Neuron (in vitro differentiated cells): ENCODE results near the gene SLIT3.

Experiments
- H2AFZ ChIP-seq: one replicate; pipeline ENCODE4 v1.6.1; 2013; ENCODE audit warnings: low read depth, mild to moderate bottlenecking, inconsistent platforms, low read length, moderate library complexity
- H3K27me3 ChIP-seq: one replicate; pipeline ENCODE4 v1.6.1; 2013; ENCODE audit warnings: low read length; ENCODE audit not compliant: insufficient read depth
- H3K36me3 ChIP-seq: one replicate; pipeline ENCODE4 v1.6.1; 2013; ENCODE audit warnings: low read length; ENCODE audit not compliant: insufficient read depth
- H3K4me1 ChIP-seq: one replicate; pipeline ENCODE4 v1.6.1; 2013; ENCODE audit warnings: low read length; ENCODE audit not compliant: insufficient read depth
- H3K4me3 ChIP-seq: 2 replicates; pipeline ENCODE4 v1.5.1; 2013; ENCODE audit warnings: mild to moderate bottlenecking, low read length, moderate library complexity
- H3K9me3 ChIP-seq: one replicate; pipeline ENCODE4 v1.6.1; 2013; ENCODE audit warnings: low read length

The SLIT3 gene

DNA sequence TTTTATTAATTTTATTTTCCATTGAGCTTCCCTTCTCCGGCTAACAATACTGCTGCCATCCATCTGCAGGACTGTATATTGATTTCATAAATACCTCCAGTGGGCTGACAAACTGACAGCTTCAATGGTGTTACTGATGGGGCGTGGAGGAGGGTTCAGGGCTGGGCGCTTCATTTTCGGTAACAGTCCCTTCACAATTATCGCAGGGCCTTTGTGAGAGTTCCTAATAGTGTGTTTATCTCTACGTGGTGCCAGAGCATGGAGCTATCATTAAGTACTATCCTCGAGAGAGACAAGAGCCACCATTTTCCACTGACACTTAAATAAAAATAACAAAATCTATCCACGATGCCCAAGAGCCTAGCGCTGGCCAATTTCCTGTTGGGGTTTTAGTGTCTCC is 414.8 kb downstream of the SLIT3 start:
- no peaks in the 10 kb centered on the region for H3K27me3 ChIP-seq
- H3K9me3 ChIP-seq, result no peaks in the 10 kb centered on the region
- H2AFZ ChIP-seq, result no peak overlapping the region
- peaks cover 73% of the 10 kb centered on the region for H3K4me1 ChIP-seq
- no peaks in the 10 kb centered on the region for H3K36me3 ChIP-seq
- H3K4me3 ChIP-seq, result no peak overlapping the region

GRCh38 chr5:168885324-168886120 is 415.4 kb downstream of the SLIT3 start:
- no peak overlapping the region for H2AFZ ChIP-seq
- no peaks in the 10 kb centered on the region for H3K9me3 ChIP-seq
- no peaks in the 10 kb centered on the region for H3K36me3 ChIP-seq
- peak overlapping the region; percentile 3 for H3K4me3 ChIP-seq
- H3K27me3 ChIP-seq, result no peaks in the 10 kb centered on the region
- H3K4me1 ChIP-seq, result peaks cover 78% of the 10 kb centered on the region

DNA sequence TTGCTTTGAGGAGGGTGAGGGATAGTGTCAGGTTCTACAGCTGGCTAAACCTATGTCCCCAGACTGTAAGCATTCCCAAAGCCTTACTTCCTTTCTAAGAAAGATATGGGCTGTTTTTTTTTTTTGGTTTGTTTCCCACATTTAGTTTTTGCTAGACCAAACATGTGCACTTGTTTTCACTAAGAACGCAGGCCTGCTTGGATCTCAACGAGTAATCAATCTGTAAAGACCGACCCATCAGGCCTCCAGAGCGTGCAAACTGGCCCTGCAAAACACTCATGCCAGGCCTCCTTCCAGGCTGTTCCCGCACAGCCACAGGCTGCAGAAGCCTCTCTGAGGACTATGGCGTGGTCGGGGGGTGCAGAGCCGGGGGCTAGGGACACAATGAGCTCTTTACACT is 416.9 kb downstream of the SLIT3 start:
- Histone ChIP-seq H3K36me3 (no peaks in the 10 kb centered on the region), H3K4me3 (no peak overlapping the region), H3K9me3 (no peaks in the 10 kb centered on the region), H3K4me1 (peaks cover 73% of the 10 kb centered on the region), H3K27me3 (no peaks in the 10 kb centered on the region), H2AFZ (no peak overlapping the region)

DNA sequence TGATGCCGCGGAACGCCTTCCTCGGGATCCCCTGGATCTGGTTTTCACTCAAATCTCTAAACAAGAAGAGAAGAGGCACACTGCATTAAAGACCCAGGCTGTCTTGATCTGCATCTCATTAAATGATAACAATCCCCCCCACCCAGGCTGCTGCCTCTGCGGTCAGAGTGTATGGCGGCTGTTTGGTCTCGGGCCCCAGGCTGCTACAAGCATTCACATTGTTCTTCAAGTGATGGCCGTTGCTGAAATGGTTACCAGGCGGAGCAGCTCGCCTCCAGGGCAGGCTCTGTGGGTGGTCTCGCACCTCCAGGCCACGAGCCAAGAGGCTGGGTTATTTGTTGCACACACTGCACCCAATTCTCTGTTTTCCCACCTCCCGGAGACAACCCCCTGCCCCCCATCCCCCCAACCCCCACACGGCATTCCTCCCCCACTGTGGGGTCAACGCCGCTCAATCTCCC is 417.6 kb downstream of the SLIT3 start:
- Histone ChIP-seq H3K4me1 (peaks cover 72% of the 10 kb centered on the region), H3K36me3 (no peaks in the 10 kb centered on the region), H3K9me3 (no peaks in the 10 kb centered on the region), H3K4me3 (peak overlapping the region; percentile 16), H2AFZ (no peak overlapping the region), H3K27me3 (no peaks in the 10 kb centered on the region)

DNA sequence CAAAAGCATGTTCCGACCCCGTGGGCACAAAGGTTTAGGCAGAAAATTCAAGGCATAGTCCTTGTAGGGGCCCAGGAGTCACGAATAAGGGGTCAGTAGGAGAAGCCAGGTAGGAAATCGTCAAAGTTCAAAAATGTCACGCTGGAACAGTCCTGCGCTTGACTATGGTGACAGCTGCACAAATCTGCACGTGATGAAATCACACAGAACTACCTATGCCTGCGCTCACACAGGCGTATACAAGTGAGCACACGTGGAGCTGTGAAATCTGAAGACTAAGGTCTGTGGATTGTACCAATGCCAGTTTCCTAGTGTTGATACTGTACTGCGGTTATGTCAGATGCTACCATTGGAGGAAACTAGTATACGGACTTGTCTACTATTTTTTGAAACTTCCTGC is 418.7 kb downstream of the SLIT3 start:
- H3K4me3 ChIP-seq, result no peak overlapping the region
- H3K27me3 ChIP-seq, result no peaks in the 10 kb centered on the region
- peaks cover 75% of the 10 kb centered on the region for H3K4me1 ChIP-seq
- H3K9me3 ChIP-seq, result no peaks in the 10 kb centered on the region
- no peaks in the 10 kb centered on the region for H3K36me3 ChIP-seq
- H2AFZ ChIP-seq, result no peak overlapping the region

DNA sequence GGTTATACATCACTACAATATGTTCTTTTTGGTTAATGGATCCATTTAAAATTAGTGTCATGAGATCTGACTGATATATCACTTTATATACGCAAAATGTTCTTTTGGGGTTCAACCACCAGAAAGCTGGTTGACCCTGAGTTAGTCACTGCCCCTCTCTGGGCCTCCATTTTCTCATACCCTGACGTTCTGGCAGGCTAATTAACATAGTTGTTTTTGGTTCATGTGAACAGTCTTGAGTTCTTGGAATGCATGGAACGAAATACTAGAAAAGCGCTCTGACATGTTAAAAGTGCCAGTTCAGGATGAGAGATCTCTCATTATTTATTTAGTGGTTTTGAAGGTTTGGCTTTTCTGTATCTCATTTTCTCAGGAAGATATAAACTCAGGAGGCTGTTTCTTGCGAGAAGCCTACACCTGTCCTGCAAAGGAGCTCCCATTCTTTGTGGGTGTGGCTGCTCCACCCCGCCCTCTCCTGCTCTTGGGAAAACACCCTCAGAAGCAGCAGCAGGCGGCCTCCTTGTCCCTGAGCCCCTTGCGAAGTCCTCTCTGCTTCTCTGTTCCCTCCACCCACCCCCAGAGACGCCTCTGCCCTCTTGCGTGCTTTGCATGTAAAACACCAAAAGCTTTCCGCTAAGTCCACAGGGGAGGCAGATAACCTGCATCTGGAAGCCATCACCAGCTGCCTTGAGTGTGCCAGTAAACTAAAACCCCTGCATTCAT is 419.4 kb downstream of the SLIT3 start:
- Histone ChIP-seq H3K36me3 (no peaks in the 10 kb centered on the region), H3K4me1 (peaks cover 69% of the 10 kb centered on the region), H3K4me3 (no peak overlapping the region), H3K27me3 (no peaks in the 10 kb centered on the region), H2AFZ (no peak overlapping the region), H3K9me3 (no peaks in the 10 kb centered on the region)

- no peak overlapping the region for H2AFZ ChIP-seq
- H3K9me3 ChIP-seq, result no peaks in the 10 kb centered on the region
- peaks cover 58% of the 10 kb centered on the region for H3K4me1 ChIP-seq
- no peak overlapping the region for H3K4me3 ChIP-seq
- H3K36me3 ChIP-seq, result no peaks in the 10 kb centered on the region
- H3K27me3 ChIP-seq, result no peaks in the 10 kb centered on the region
Measured at GRCh38 chr5:168879929-168880328, 421.0 kb downstream of the SLIT3 start.

GRCh38 chr5:168879331-168879730 is 421.6 kb downstream of the SLIT3 start:
- Histone ChIP-seq H3K36me3 (no peaks in the 10 kb centered on the region), H3K4me1 (peaks cover 52% of the 10 kb centered on the region), H3K9me3 (no peaks in the 10 kb centered on the region), H3K27me3 (no peaks in the 10 kb centered on the region), H2AFZ (no peak overlapping the region), H3K4me3 (no peak overlapping the region)

- no peaks in the 10 kb centered on the region for H3K27me3 ChIP-seq
Measured at GRCh38 chr5:168878135-168878745, 422.7 kb downstream of the SLIT3 start.

GRCh38 chr5:168877132-168877892 is 423.6 kb downstream of the SLIT3 start:
- Histone ChIP-seq H3K36me3 (no peaks in the 10 kb centered on the region), H3K4me1 (peaks cover 33% of the 10 kb centered on the region), H3K4me3 (no peak overlapping the region), H2AFZ (peak overlapping the region; percentile 7), H3K9me3 (no peaks in the 10 kb centered on the region), H3K27me3 (no peaks in the 10 kb centered on the region)

More at GRCh38 chr5:168878135-168878745, 422.7 kb downstream of the SLIT3 start:
- peaks cover 42% of the 10 kb centered on the region for H3K4me1 ChIP-seq
- H3K4me3 ChIP-seq, result no peak overlapping the region
- no peaks in the 10 kb centered on the region for H3K9me3 ChIP-seq
- peak overlapping the region; percentile 7 for H2AFZ ChIP-seq
- no peaks in the 10 kb centered on the region for H3K36me3 ChIP-seq

DNA sequence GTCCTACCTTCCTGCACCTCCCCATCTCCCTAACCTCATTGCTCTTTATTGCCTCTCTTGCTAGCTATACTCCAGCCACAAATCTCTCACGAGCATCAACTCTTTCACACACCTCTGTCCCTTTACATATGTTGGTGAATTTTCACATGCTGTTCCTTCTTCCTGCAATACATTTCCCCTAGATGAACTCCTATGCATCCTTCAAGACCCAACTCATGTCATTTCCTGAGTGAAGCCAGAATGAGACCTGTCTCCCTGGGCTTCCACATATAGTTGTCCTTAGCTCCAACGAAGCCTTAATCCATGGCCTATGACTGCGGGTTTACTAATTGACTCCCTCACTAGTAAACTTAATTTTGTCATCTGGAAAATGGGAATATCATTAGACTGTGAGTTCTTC is 424.5 kb downstream of the SLIT3 start:
- Histone ChIP-seq H3K36me3 (no peaks in the 10 kb centered on the region), H3K4me1 (peaks cover 24% of the 10 kb centered on the region), H3K4me3 (no peak overlapping the region), H3K27me3 (no peaks in the 10 kb centered on the region), H3K9me3 (no peaks in the 10 kb centered on the region), H2AFZ (no peak overlapping the region)

DNA sequence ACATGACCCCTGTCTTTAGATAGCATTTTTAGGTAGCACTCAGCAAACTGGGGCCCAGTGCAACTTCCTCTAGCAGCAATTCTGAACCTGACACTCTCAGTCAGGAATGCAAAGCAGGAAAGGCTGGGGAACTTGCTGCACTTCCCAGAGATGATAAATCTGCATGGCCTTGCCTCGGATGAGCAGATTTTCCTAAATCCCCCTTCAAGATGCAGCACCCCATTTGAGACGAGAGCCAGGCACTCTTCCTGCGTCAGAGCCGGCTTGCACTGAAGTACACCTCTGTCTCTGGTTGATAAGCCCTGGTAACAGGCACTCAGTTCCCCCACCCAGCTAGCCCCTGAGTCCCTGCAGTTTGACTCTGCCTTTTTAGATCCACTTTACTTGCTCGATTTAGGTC is 425.1 kb downstream of the SLIT3 start:
- no peaks in the 10 kb centered on the region for H3K27me3 ChIP-seq
- no peaks in the 10 kb centered on the region for H3K36me3 ChIP-seq
- H3K9me3 ChIP-seq, result no peaks in the 10 kb centered on the region
- H2AFZ ChIP-seq, result no peak overlapping the region
- H3K4me1 ChIP-seq, result peaks cover 18% of the 10 kb centered on the region
- H3K4me3 ChIP-seq, result no peak overlapping the region
